HG02571 (cell line): ENCODE data around the gene LY6G6D.

Source experiments
- ATAC-seq: cut with Tn5 transposase; IDR thresholded peaks from one replicate; pipeline ENCODE4 v1.9.1; 2021; ENCODE audit warnings: mild to moderate bottlenecking, moderate library complexity; ENCODE audit not compliant: unreplicated experiment

The LY6G6D gene

DNA sequence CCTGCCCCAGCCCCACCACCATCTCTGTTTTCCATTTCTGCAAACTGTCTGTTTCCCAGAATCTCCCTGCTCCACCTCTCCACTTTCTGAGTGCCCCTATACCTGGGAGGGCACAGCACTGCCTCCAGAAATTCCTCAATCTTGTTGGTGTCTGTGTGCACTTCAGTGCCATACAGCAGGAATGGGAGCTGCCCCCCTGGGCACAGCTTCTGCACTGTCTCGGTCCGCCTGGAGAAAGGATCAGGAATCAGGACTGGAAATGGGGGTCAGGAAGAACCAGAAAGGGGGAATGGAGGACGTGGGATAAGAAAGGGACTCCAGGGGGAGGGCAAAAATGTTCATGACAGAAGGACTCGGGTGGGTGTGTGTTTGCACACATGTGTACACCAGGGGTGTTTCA, 18.6 kb downstream of the LY6G6D start:
- no peak for ATAC-seq

DNA sequence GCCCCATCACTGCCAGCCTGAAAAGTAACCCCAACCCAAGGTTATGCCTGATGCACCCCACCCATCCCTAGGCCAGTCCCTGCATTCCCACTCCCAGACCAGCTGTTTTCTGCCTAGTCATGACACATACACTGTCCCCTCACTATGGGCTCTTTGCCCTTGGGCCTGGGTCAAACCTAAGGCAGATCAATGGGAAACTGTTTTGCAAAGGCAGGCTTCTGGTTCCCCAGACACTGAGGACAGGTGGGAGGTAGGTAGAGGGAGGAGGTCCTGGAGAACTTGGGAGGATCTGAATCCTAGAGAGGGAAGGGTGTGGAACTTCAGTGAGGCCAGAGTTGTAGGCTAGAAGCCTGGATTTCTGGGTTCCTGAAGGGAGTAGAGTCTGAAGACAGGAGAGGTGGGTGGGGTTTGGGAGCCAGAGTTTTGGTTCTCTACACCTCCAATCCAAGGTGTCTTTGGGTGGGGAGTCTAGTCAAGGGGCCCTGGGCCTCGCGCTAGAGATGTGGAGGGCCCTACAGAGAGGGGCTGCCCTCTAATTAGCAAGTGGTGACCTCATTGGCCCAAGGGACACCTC, 19.2 kb downstream of the LY6G6D start:
- no peak for ATAC-seq

DNA sequence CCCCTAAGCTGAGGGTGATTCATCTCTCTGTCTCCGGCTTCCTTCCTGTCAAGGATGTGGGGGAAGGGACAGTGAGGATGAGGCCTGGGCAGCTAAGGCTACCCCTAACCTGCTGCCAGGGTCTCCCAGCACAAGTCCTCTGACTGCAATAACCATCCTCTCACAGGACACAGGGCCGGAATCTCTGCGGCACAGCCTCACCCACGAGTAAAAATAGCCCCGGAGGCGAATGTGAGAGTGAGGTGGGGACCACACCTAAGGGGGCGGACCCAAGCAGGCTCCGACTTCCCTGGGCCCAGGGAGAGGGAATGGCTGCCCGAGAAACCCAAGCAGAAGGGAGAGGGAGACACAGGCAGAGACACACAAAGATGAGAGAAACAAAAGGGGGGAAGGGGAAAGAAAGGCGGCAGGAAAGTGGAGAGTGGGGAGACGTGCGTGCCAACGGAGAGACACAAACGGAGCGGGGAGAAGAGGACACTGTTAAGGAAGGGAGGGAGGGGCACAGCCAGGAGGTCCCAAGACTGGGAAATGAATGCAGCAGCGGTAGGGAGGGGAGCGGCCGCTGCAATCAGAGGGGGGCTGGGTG, 19.8 kb downstream of the LY6G6D start:
- ATAC-seq, result no peak

DNA sequence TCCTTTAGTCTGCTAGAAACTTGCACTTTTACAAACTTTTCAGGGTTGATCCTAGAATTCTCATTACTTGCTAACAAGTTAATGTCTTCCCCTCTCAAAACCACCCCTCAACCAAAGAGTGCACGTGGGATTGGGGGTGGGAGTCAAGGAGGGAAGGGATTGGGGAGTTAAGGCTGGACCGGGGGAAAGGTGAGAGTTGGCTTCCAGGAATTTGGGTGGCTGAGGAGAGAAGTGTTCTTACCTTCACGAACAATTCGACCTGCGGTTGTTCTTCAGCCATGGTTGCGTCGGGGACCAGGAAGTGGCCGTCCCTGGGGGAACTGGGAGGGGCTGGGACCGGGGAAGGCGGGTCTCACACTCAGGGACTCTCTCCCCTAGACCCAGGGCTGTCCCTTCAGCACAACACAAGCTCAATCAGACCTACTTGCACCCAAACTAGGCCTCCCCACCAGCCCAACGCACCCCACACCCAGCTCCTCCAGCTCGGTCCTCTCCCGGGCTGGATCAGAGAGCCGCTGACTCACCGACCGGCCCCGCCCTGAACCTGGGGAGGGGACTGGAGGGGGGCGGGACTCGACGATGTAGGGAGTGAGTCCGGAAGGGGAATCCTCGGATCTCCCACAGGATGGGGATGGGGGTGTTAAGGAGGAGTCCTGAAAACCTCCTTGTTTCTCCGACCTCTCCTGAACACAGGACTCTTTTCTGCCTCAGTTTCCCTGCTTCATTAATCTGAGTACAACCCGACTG, 21.0 kb downstream of the LY6G6D start, which contains the start of gene CLIC1:
Gene CLIC1, minus strand, starts transcription at position 510 of the 747 bp plus-strand sequence. Its CDS starts 230 bp downstream, at position 280.
- ATAC-seq, result no peak

DNA sequence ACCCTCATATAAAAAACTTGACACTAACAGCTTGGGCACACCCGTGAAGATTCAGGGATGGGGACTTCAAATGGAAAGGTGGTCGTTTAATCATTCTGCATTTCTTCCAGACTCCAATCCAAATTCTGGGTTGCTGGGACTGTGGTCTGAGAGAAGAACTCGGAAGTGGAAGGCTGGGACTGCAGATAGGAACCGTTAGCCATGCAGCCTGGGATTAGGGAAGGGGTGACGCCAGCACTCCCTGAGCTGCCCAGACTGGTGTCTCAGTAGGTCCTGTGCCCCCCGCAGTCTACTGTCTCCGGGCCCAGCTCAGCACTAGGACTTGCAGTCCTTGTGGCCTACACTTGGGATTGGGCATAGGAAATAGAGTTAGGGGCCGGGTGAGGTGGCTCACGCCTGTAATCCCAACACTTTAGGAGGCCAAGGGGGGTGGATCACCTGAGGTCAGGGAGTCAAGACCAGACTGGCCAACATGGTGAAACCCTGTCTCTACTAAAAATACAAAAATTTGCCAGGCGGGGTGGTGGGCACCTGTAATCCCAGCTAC, 21.7 kb downstream of the LY6G6D start:
- ATAC-seq, result no peak

- no peak for ATAC-seq
Measured at GRCh38 chr6:31737315-31737990, 22.3 kb downstream of the LY6G6D start.

DNA sequence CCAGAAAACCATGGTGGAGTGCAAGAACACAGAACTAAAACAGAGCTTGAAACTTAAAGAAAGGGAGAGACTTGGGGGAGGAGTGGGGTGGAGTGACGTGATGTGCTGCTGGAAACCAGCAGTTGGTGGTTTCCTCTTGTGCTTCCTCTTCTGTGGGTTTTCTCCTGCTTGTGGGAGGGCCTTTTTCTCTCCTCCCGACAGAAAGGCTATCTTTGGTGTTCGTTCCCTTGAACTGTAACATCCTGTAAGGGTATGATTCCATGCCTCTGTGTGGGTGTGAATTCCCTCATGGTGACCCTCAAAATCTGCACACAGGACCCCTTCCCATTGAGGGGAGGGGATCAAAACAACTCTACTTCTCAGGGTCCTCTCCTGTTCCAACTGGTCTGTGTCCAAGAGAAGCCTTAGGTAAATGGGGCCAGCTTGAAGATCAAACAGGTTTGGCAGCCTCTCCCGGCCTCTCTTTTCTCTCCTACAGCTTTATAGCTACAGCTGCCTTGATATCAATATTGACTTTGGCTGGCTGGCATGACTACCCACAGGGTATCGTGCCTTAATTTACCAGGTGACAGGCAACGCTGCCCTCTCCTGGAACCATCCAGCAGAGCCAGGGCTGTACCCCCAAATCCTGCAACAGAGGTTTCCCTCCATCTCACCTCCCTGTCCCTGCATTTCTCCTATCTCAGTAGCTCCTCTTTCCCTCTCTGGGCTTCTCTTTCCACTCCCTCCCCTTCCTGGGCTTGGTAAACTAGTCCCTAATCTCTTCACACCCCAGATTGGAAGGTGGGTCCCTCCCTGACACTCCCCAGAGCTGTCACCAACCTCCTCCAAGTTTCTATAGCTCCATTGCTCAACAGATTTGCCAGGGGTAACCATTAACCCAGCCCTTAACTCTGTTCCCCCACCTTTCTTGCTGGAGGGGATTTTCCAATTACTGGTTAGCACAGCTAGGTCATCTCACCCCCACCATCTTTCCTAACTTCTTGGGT, 23.1 kb downstream of the LY6G6D start:
- ATAC-seq, result no peak

DNA sequence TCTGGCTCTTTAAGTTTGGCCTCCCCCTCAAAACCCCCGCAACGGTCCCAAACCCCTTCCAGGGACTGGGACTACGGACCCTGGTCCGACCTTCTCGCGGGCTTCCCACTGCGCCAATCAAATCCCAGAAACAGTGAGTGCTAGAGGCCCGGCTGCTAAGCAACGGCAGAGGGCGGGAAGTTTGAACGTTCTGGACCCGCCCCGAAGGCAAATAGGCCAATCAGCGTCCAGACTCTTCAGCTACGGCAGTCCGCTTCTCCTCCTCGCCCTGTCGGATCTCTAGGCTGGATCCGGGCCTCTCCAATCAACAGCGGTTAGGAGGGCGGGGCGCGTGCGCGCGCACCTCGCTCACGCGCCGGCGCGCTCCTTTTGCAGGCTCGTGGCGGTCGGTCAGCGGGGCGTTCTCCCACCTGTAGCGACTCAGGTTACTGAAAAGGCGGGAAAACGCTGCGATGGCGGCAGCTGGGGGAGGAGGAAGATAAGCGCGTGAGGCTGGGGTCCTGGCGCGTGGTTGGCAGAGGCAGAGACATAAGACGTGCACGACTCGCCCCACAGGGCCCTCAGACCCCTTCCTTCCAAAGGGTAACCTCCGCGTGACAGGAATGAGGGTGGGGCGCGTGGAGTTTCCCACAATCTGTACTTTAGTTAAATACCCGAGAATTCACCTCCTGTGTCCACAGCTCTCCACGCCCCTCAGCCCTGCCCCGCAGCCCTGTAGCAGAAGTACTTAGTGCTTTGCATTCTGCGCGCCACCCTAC, 24.7 kb downstream of the LY6G6D start, which contains the start of gene MSH5:
Gene MSH5, plus strand, starts transcription at position 367 of the 758 bp plus-strand sequence. CDS start 462 bp downstream, outside the sequence.
- peak; percentile 77 for ATAC-seq

GRCh38 chr6:31740397-31741223, 25.5 kb downstream of the LY6G6D start:
- ATAC-seq, result no peak

DNA sequence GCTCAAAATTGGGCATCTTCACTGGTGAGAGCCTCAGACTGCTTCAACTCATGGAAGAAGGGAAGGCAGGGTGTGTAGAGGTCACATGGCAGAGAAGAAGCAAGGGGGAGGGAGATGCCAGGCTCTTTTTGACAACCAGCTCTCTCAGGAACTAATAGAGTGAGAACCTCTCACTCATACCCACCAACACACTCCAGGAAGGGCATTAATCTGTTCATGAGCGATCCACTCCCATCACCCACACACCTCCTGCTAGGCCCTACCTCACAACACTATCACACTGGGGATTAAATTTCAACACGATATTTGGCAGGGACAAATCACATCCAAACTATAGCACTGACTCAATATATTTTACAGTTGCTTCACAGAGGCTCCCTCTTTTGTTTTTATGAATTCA, 26.7 kb downstream of the LY6G6D start:
- ATAC-seq, result no peak

- no peak for ATAC-seq
Measured at GRCh38 chr6:31742894-31743293, 27.7 kb downstream of the LY6G6D start.

DNA sequence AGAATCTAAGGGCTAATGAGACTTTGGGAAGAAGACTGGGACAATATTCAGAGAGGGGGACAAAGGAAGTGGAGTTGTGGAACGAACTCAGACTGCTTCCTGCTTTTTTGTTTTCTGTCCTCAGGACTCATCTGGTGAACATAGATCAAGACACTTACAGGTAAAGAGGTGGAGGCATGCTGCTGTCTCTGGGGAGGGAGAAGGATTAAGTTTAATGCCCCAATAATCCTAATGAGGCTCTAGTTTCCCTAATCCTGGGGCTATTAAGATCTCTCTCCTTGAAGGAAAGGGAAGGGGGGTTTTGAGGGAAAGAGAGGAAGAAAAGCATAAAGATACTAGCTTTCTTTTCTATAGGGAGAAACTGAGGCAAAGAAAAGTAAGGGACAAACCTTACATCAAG, 29.3 kb downstream of the LY6G6D start:
- no peak for ATAC-seq

DNA sequence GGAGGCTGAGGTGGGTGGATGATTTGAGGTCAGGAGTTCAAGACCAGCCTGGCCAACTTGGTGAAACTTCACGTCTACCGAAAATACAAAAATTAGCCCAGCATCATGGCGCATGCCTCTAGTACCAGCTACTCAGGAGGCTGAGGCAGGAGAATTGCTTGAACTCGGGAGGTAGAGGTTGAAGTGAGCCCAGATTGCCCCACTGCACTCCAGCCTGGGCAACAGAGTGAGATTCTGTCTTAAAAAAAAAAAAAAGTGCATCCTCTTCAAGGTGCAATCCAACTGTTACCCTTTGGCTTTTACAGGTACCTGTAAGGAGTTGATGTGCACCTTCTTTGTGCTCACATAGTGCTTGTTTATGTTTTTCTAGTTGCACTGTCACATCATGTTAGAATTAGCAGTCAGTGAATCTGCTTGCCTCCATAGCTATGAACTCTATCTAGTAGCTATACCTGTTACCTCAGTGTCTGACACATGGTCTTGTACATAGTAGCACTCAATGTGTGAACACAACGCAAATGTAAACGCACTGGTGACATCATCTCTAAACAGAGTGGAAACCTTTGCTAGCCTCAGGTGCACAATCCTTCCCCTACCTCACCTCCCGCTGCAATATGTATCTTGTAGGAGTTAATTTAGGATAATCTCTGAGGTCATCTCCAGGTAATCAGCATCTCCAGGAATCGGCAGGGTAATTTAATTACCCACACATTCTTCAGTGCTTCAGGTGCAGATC, 34.3 kb downstream of the LY6G6D start:
- ATAC-seq, result no peak

DNA sequence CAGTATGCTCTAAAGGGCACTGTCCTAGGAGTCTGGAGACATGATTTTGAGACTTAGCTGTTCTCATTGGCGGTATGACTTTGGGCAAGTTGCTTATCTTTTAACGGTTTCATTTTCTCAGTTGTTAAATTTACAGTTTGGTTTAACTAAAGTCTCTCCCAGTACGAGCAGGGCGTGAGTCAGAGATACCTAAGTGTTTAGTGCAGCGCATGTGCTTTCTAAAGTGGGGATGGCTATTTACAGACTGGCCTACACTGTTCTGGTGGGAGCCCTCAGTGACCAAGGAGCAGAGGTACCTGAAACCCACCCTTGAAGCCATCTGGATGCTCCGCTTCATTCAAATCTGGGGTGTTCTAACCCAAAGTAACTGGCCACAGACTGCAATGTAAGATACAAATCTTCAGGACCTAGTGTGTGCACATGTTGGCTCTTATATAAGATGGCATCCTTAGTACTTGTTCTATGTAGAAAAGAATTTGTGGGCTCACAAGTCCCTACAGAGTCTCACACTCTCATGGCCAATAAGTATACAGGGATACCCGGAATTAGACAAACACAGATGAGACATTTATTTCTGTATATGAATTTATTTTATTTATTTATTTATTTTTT, 35.4 kb downstream of the LY6G6D start:
- no peak for ATAC-seq

GRCh38 chr6:31752739-31753319, 37.7 kb downstream of the LY6G6D start:
- ATAC-seq, result no peak

GRCh38 chr6:31758281-31758680, 43.1 kb downstream of the LY6G6D start:
- no peak for ATAC-seq

DNA sequence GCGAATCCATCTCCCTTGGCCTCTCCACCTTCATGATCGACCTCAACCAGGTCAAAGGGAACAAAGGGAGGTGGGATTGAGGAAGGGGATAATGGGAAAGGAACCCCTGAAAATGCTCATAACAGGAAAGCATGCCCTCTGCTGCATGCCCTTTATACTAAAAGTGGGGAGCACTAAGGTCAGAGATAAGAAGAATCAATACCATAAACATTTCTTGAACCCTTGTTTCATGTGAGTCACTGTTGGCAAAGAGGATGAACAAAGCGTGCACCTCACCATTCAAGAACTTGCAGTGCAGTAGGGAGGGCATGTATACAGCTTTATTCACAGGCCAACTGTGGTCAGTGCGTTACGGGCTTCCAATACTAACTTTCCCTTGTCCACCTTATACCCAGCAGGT, 45.6 kb downstream of the LY6G6D start:
- no peak for ATAC-seq
